ENCODE measurements around the gene INPP5F. TPM values are rescaled to one million over a fixed set of nuclear protein-coding genes. Genes with fewer than 3 reads are reported as not detected.

The INPP5F gene
- total RNA-seq (2014; rRNA removed), result 17.1 and 18.5 TPM in 2 replicates
- 10.2 TPM for polyA plus RNA-seq (2012)

GRCh38 chr10:119725828-119726675, at the start of gene INPP5F:
Gene INPP5F (plus strand): TSS chr10:119726050. CDS start chr10:119726263, 213 bp downstream.
- DNase-seq (ENCODE audit: low read depth), result peak; percentile 97

- DNase-seq (ENCODE audit: low read depth), result no peak
Observed at GRCh38 chr10:119677126-119677525, 48.7 kb upstream of the INPP5F start.

- DNase-seq (ENCODE audit: low read depth), result no peak
Observed at GRCh38 chr10:119677904-119678755, 47.7 kb upstream of the INPP5F start.

- no peak for DNase-seq (ENCODE audit: low read depth)
Observed at GRCh38 chr10:119679480-119679829, 46.4 kb upstream of the INPP5F start.

- peak; percentile 84 for DNase-seq (ENCODE audit: low read depth)
Observed at GRCh38 chr10:119680050-119680449, 45.8 kb upstream of the INPP5F start.

GRCh38 chr10:119680650-119681081, 45.2 kb upstream of the INPP5F start:
- DNase-seq (ENCODE audit: low read depth), result peak; percentile 83

GRCh38 chr10:119686465-119687191, 39.2 kb upstream of the INPP5F start:
- peak; percentile 83 for DNase-seq (ENCODE audit: low read depth)

GRCh38 chr10:119687192-119688032, 38.4 kb upstream of the INPP5F start:
- DNase-seq (ENCODE audit: low read depth), result no peak

GRCh38 chr10:119688033-119688508, 37.8 kb upstream of the INPP5F start:
- DNase-seq (ENCODE audit: low read depth), result no peak

GRCh38 chr10:119689016-119689580, 36.8 kb upstream of the INPP5F start:
- no peak for DNase-seq (ENCODE audit: low read depth)

- no peak for DNase-seq (ENCODE audit: low read depth)
Observed at GRCh38 chr10:119691726-119692125, 34.1 kb upstream of the INPP5F start.

GRCh38 chr10:119693262-119693957, 32.4 kb upstream of the INPP5F start:
- DNase-seq (ENCODE audit: low read depth), result peak; percentile 60

- DNase-seq (ENCODE audit: low read depth), result no peak
Observed at GRCh38 chr10:119694608-119695007, 31.2 kb upstream of the INPP5F start.

GRCh38 chr10:119700321-119700954, 25.4 kb upstream of the INPP5F start:
- DNase-seq (ENCODE audit: low read depth), result no peak

GRCh38 chr10:119701861-119702260, 24.0 kb upstream of the INPP5F start:
- no peak for DNase-seq (ENCODE audit: low read depth)

- DNase-seq (ENCODE audit: low read depth), result no peak
Observed at GRCh38 chr10:119702583-119702982, 23.3 kb upstream of the INPP5F start.

- DNase-seq (ENCODE audit: low read depth), result no peak
Observed at GRCh38 chr10:119703903-119704508, 21.8 kb upstream of the INPP5F start.

- DNase-seq (ENCODE audit: low read depth), result no peak
Observed at GRCh38 chr10:119705434-119705831, 20.4 kb upstream of the INPP5F start.

Data from LHCN-M2 (cell line).